NCI-H2171 treated with DMSO at 0.1 percent for 48 hours (cell line): ENCODE measurements around the gene CCDC92.
A peak's percentile ranks its signal among the peaks of the same experiment; 100 is the strongest.

Source experiments
- DNase-seq: peaks from one replicate; lab custom pipeline; 2025; lab: John Stamatoyannopoulos, UW

Gene CCDC92

GRCh38 chr12:124002021-124002644, 29.5 kb upstream of the CCDC92 start:
- no peak for DNase-seq

- DNase-seq: no peak
These were observed 28.7 kb upstream of the CCDC92 start for GRCh38 chr12:124001343-124001742.

GRCh38 chr12:124000111-124000510, 27.5 kb upstream of the CCDC92 start:
- no peak for DNase-seq

- no peak for DNase-seq
These were observed 26.3 kb upstream of the CCDC92 start for GRCh38 chr12:123998991-123999359.

GRCh38 chr12:123998344-123998990, 25.8 kb upstream of the CCDC92 start:
- no peak for DNase-seq

GRCh38 chr12:123997908-123998307, 25.3 kb upstream of the CCDC92 start:
- no peak for DNase-seq

GRCh38 chr12:123997033-123997822, 24.6 kb upstream of the CCDC92 start:
- DNase-seq: no peak

GRCh38 chr12:123996581-123996980, 23.9 kb upstream of the CCDC92 start:
- DNase-seq: no peak

- DNase-seq: no peak
These were observed 22.6 kb upstream of the CCDC92 start for GRCh38 chr12:123995023-123995748.

- DNase-seq: no peak
These were observed 19.6 kb upstream of the CCDC92 start for GRCh38 chr12:123992118-123992825.

GRCh38 chr12:123991372-123991951, 18.8 kb upstream of the CCDC92 start:
- DNase-seq: no peak

- DNase-seq: no peak
These were observed 17.9 kb upstream of the CCDC92 start for GRCh38 chr12:123990511-123990910.

GRCh38 chr12:123989753-123990152, 17.1 kb upstream of the CCDC92 start:
- no peak for DNase-seq

GRCh38 chr12:123989168-123989567, 16.5 kb upstream of the CCDC92 start:
- DNase-seq: no peak

- no peak for DNase-seq
These were observed 14.4 kb upstream of the CCDC92 start for GRCh38 chr12:123987022-123987421.

GRCh38 chr12:123986374-123986965, 13.8 kb upstream of the CCDC92 start:
- DNase-seq: no peak

GRCh38 chr12:123984903-123985302, 12.3 kb upstream of the CCDC92 start:
- DNase-seq: no peak

- DNase-seq: peak; percentile 53
These were observed 11.3 kb upstream of the CCDC92 start for GRCh38 chr12:123983822-123984485.

- no peak for DNase-seq
These were observed 9.6 kb upstream of the CCDC92 start for GRCh38 chr12:123982269-123982668.

- DNase-seq: no peak
These were observed 6.9 kb upstream of the CCDC92 start for GRCh38 chr12:123979566-123979965.
